NCI-H748 treated with DMSO at 0.1 percent for 48 hours (cell line): ENCODE measurements around the gene CAMK1G.

Source experiments
- DNase-seq: peaks from one replicate; lab custom pipeline; 2025; lab: John Stamatoyannopoulos, UW

CAMK1G gene

DNA sequence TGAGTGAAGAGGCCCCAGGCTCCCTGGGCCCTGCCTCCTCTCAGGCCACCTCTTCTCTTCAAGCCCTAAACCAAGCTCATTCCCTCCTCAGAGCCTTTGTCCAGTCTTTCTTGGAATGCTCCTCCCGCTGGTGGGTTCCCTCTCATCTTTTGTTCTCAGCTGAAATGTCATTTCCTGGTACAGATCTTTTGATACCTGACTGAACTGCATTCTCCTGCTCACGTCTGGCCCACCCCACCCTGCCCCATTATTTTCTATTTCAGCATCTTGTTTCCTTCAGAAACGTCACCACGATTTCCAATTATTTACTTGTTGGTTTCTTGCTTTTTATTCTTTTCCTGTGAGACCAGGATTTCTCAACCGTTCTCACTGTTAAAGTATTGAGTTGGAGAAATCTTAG, 52.3 kb downstream of the CAMK1G start:
- no peak for DNase-seq

DNA sequence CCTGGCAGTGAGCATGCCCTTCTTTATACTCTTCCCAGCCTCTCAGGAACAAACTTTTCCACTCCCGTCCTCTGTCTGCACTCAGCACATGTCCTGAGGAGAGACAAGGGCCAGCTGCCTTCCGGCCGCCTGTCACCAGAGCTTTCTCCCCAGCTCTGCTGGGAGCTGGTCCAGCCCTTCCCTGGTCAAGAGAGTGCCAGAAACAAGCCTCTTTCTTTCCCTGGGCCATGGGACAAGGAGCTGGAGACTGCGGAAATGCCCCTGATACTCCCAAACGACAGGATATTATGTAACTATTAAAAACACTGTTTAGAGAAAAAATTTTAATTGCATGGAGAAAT, 58.3 kb downstream of the CAMK1G start:
- no peak for DNase-seq

GRCh38 chr1:209642816-209643215, 59.3 kb downstream of the CAMK1G start:
- DNase-seq: no peak

DNA sequence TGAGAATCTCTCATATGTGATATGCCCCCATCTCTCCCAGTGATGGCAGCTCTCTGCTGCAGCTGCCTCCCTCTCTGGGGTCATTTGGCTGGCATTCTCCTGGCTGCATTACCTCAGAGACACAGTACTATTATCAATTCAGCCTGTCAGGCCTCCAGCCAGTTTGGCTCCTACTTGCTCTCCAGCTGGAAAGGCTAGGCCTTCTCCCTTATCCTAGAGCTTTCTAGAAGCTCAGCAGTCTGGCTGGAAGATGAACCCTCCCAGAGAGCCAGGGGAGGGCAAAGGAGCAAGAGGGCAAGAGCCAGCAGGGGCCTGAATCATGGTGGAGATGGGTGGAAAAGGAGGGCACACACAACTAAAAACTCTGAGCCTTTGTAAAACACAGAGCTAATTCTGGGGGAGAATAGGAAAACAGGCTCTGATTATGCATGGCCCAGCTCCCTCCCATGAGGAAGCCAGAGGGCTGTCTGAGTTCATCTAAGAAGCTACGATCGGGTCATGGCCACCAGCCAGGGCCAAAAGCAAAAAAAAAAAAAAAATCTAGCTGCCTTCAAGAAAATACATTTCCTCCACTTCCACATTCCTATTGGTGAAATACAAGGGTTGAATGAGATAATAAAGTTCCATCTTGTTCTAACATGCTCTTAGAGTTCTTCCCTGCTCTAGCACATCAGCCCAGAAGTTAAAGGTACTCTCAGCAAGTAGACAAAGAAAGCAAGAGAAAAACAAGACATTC, 59.9 kb downstream of the CAMK1G start:
- DNase-seq: no peak

DNA sequence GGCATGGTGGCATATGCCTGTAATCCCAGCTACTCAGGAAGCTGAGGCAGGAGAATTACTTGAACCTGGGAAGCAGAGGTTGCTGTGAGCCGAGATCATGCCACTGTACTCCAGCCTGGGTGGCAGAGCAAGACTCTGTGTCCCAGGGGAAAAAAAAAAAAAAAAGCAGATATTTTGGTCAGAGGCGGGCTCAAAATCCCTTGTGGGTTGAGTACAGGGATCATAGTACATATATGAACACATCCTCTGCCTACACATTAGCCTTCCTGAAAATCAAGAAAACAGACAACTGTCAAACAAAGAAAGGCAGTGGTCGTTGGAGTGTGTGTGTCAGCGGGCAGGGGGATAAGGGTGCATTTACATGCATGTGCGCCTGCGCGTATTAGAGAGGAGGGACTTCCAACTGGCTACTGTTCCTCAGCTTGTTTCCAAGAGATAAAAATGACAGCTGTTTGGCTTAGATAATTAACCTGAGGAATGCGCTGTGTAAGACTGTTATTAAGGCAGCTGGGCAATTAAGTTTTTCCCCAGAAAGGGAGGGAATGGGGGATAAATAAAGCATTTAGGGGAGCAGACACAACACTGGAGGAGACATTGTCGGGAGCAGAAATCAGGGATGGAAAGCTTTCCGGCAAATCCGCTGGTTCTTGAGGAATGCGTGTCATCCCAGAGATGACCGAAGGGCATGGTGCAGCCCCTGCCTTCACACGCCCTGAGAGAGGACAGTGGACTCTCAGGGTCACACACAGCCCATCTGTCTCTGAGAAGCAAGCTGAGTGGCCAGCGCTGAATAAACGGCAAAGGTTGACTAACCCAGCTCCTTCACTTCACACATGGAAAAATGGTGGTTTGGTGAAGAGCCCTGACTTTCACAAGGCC, 62.3 kb downstream of the CAMK1G start:
- no peak for DNase-seq

- DNase-seq: no peak
Measured at GRCh38 chr1:209646558-209646957, 63.0 kb downstream of the CAMK1G start.

DNA sequence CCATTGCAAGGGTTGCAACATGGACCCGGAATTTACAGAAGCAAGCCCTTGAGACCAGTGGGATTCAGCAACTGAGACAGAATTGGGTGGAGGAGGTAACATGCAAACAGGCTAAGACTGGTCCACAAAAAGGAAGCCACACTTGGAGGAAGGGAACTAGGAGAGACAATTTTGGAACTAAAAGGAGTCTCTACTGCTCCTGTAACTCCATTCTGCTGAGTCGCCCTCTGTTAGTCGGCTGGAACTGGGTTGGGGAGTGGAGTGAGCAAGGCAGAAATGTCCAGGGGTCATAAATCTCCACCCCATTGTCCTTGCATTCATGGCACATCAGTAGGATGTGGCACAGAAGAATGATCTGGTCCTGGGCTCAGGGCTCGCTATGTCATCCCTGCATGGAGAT, 63.6 kb downstream of the CAMK1G start:
- no peak for DNase-seq

- DNase-seq: no peak
Measured at GRCh38 chr1:209648346-209648745, 64.8 kb downstream of the CAMK1G start.

DNA sequence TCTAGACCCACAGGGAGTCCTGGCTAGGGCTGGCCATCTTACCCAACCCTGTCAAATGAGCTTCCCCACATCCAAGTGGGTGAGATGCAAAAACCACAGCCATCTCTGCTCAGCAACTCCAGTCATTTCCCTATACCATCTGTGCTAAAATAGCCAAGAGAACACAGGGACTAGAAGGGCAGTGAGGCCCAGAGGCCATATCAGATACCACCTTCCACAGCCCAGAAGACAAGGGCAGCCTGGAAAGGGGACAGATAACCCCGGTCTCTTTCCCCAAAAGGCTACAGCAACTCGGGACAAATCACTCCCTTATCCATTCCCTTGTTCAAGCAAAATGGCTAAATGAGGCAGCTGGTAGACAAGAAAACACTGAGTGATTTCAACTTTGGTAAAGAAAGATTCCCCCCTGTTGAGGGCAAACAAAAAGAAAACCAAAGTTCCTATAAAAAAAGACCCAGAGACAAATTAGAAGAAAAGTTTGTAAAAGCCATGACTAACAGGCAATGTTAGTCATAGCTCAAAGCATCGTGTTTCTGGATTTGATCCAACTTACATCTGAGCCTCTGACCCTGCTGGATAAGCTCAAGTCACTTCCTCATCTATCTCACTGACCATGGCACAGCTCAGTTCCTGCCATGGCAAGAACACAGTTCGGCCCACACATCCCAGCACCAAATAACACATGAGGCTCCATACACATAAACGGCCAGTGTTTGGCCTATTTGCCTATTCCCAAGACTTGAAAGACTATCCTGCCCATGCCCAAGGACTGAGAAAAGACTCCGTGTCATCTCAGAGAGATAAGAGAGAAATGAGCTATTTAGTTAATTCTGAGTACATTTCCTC, 65.6 kb downstream of the CAMK1G start:
- no peak for DNase-seq

DNA sequence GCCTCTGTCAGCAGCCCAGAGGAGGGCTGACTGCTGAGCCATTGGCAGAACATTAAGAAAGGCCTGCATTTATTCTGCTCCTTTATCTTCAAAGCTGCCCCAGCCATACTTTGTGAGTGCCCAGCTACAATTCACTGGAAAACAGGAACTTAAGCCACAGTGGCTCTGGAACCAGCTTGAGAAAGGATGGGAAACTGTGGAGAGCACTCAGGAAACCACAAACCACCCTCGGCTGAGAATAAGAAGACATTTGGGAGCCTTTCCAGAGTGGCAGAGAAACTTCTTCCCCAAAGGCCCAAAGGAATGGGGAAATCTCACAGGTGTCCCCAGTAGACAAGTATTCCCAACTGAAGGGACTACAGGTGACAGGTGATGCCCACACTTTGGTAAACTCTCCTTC, 66.9 kb downstream of the CAMK1G start:
- DNase-seq: no peak

- DNase-seq: no peak
Measured at GRCh38 chr1:209651138-209651587, 67.6 kb downstream of the CAMK1G start.

GRCh38 chr1:209652121-209652735, 68.7 kb downstream of the CAMK1G start, which contains the start of gene LAMB3:
Gene LAMB3 (minus strand): TSS chr1:209652425. CDS start chr1:209650944, 1,481 bp downstream.
- DNase-seq: no peak

DNA sequence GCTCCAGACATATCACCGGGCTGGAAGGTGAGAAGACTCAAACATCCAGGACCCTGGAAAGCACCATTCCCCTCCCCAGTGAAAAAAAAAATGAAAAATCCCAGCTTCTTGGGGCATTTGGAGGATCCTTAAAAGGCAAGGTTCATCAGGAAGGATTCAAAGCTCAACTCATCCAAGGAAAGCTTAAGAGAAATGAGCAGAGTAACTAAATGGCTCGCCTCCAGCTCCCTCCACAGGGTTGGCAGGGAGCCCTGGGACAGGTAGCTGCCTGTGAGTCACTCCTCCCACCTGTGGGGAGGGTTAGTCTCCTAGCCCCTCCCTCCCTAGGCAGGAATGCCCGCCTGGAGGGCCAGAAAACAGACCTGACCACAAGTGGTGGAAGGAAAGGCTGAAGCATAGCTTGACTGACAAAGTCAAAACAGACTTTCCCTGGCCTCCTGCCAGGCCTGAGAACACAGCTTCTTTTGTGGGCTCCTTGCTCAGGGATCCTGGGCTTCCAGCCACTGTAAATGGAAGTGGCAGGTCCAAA, 69.4 kb downstream of the CAMK1G start:
- peak; percentile 39 for DNase-seq

DNA sequence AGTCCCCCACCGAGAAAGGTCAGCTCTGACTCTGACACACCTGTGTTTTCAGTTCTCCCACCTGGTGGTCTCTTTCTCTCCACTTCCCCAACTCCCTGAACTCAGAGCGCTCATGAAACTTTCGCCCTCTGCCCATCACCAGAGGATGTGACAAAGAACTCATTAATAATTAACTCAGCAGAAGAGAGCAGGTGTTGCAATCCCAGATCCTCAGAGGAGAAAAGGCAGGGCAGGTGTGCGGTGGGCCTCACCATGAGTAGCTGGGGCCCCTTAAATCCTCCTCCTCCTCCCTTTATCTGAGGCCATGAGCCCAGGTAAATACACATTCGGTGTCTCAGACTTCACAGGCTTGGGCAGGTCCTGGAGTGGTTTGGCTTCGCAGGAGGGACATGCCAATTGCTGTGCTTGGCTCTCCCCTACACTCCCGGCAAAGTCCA, 70.4 kb downstream of the CAMK1G start:
- peak; percentile 57 for DNase-seq

- DNase-seq: no peak
Measured at GRCh38 chr1:209655411-209656231, 72.1 kb downstream of the CAMK1G start.

GRCh38 chr1:209657140-209657879, 73.8 kb downstream of the CAMK1G start:
- DNase-seq: no peak

GRCh38 chr1:209657918-209658317, 74.4 kb downstream of the CAMK1G start:
- DNase-seq: no peak

- DNase-seq: no peak
Measured at GRCh38 chr1:209659909-209660308, 76.4 kb downstream of the CAMK1G start.

DNA sequence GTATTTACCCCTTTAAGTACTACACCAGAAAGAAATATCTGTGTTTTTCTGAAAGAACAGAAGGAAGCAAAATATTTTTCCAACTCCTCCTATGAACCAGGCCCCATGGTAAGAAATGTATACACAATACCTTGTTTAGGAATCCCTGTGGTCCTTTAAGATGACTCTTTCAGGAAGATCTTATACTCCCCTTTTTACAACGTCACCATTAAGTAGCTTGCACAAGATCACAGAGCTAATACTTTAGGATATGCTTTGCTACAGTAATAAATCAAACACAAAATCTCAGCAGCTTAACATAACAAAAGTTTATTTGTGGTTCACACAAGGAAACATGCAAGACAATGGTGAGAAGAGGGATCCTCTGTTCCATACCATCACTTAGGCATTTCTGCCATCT, 77.6 kb downstream of the CAMK1G start:
- no peak for DNase-seq

DNA sequence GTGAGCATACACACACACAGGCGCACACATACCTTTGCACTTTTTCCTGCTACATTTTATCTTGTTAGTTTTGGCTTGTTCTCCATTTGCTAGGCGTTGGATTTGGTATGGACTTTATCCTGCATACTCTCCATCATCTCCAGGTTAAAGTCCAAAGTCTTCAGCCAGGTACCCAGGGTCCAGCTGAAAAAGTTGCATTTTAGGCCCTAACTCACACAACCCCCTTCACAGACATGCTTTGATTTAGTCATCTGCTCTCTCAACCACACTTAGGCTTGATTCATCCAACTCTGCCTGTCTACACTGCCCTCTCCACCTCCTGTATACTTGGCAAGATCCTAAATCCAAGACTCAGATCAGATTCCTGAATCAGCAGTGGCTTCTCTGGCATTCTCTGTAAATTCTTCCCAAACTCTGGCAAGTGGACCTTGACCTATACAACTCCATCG, 79.4 kb downstream of the CAMK1G start:
- DNase-seq: no peak
